Pulmonary artery endothelial cell (primary cell): Measurements from ENCODE around the gene P2RX4. TPM values are rescaled to one million over a fixed set of nuclear protein-coding genes. Genes with fewer than 3 reads are reported as not detected.
"Not testable (repeated sequence)": the region's sequence is repeated elsewhere in the genome, so short reads cannot be mapped to it uniquely, and the experiment has no call there.

Experiments used
- DNase-seq: peaks from one replicate; pipeline ENCODE4 v3.0.0-alpha.2; 2011; ENCODE audit warnings: low read depth, low spot score
- total RNA-seq: library from RNA; depleted of rRNA; stranded (reverse); fragments of >200 nt; gene quantifications from 2 replicates; pipeline ENCODE4 v1.2.3, GENCODE V29; 2014

Gene P2RX4
- total RNA-seq, 1 donor from 2014 or later, result 80.9 TPM

DNA sequence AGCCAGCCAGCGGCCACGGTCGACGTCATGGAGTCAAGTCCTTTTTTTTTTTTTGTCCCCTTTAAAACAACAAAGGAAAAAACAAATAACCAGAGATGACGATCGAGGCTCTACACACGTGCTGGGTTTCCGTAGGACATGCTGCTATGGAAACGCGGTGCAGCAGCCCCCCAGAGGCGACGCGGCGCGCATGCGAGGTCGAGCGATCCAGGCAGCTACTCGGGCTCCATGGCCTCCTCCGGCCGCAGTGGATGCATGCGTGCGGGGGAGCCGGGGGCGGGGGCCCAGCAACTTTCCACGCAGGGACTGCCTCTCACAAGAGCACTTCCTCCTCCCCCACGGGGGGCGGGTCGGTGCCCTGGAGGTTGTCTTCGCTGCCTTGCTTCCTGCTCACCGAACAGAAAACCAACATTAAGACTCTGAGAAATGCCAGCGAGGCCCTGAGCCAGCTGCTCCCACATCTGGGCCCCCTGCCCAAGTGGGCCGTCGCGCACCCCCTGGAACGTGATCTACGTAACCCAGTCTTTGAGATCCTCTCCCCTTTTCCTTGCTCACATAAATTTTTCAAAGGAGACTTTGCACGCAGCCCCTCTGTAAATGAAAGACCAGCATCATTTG, 30.7 kb downstream of the P2RX4 start:
- DNase-seq, result no peak

DNA sequence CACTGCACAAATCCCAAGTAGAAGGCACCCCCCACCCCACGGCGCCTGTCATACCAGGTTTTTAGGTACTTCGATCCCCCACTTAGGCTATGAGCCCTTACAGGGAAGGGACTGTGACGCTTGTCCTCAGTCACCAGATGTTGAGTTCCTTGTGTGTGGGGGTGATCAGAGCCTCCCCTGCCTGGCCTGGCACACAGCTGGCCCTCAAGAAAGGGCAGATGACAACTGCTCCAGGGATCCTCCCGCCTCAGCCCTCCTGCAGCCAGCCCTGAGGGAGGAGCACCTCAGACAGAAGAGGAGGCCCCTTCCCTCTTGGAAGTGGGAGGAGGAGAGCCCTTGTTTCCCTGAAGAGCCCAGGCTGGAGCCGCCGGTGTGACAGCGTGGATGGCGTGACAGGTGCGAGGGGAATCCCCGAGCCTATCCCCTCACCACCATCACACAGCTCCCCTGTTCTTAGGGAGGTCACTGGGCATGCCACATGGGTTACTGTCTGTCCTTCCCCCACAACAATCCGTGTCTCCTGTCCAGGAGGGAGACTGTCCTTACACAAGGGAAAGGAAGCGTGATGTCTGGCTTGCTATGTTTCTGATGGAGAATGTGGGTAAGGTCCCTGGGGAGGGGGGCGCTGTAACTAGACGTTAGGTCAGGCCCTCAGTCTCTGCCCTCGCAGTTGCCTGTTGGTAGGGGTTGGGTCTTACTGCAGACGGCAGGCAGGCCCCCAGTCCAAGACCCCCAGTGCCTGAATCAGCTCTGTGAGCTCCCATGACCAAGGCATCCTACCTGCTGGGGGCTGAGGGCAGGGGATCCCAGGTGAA, 31.4 kb downstream of the P2RX4 start:
- no peak for DNase-seq

DNA sequence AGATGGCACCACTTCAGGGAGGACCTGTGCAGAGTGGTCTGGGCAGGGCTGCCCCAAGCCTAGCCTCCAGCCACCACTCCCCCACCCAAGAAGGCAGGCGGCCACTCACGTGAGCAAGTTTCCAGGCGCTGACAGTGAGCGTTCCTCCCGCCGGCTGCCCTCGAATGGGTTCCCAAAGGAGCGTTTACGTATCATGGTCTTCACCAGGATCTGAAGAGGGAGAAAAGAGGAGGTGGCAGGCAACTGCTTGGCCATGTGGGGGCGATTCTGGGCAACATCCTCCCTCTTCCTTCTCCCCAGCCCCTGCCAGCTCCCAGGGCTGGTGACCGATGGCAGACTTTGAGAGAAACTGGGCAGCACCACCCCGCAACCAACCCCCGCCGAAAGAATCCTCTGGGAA, 35.1 kb downstream of the P2RX4 start:
- DNase-seq, result no peak

DNA sequence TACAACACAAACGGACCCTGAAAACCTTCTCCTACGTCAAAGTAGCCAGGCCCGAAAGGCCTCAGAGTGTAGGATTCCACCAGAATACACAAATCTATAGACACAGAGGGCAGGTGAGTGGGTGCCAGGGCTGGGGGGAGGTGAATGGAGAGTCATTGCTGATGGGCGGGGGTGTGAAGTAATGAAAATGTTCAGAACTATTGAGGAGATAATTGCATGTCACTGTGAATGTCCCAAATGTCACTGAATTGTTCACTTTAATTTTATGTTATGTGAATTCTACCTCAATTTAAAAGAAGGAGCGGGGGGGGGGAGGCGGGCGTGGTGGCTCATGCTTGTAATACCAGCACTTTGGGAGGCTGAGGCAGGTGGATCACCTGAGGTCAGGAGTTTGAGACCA, 36.0 kb downstream of the P2RX4 start:
- DNase-seq, result no peak

DNA sequence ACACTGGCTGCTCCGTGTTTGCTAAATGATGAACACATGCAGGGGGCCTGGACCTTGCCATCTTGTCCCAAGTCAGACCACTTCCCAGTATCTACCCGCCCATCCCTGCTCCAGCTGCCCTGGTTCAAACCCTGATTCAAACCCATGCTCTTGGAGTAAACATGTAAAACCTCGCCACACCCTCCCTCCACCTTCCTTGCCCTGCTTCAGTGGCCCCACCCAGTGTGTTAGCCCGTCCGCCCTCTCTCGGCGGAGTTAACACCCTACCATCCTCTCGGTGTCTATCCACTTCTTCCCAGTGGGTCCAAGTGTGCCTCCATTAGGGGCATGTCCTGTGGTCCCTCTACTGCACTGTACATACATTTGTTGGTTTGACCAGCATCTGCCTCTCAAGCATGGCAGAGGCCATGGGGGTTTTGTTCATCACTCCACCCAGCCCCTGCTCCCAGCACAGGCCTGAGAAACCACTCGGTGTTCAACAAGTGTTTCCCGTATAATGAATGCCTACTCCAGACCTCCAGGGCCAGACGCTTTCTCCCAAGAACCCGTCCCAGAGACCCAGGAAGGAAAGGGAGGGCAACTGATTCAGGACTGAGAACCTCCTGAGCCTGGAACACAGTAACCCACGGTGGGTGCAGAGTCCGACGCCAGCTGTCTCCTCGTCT, 37.1 kb downstream of the P2RX4 start:
- DNase-seq, result no peak

DNA sequence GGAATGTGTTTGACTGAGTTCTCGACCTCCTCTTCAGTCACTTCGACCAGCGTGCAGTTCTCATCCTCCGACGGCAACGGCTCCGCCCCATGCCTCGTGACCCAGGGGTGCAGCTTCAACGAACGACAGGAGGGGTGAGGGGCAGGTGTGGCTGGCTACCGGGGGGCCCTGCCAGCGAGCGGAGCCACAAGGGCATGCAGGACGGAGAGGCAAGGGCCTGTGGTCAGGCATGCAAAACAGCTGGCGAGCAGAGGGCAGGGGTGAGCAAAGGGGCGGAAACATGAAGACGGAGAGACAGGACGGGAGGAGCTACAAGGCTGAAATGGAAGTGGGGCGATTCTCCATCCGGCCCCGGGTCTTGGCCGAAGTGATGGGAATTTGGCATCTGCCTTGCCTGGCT, 38.7 kb downstream of the P2RX4 start:
- DNase-seq, result no peak

DNA sequence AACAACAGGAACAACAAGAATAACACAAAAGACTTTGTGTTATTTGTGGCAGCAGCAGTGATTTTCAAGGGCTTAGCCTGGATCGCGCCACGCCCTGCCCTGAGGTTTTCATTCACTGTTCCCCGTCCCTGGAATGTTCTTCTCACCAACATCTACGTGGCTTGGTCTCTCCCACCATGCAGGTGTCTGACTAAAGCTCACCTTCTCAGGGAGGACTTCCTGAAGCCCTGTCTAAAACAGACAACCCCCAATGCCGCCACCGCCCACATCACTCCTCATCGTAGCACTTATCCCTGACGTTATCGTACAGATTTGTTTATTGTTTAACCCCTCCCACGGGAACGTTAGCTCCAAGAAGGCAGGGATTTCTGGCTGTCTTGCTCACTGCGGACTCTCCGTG, 40.4 kb downstream of the P2RX4 start:
- DNase-seq, result no peak

DNA sequence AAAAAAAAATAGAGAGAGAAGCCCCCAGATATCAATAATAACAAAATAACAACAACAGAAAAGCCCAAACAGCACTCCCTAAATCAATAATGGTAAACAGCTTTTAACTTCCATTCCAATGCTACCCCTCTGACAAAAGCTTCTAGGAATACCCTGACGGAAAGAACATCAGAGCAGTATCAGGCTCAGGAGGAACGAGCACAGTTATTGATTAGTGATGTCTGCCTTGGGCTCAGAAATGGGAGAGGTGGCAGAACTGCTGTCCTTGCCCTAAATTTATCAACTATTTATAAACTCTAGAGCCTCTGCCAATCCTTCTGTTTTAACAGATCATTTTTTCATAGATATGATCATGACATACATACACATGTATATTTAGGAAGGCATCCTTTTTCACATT, 41.9 kb downstream of the P2RX4 start:
- no peak for DNase-seq

DNA sequence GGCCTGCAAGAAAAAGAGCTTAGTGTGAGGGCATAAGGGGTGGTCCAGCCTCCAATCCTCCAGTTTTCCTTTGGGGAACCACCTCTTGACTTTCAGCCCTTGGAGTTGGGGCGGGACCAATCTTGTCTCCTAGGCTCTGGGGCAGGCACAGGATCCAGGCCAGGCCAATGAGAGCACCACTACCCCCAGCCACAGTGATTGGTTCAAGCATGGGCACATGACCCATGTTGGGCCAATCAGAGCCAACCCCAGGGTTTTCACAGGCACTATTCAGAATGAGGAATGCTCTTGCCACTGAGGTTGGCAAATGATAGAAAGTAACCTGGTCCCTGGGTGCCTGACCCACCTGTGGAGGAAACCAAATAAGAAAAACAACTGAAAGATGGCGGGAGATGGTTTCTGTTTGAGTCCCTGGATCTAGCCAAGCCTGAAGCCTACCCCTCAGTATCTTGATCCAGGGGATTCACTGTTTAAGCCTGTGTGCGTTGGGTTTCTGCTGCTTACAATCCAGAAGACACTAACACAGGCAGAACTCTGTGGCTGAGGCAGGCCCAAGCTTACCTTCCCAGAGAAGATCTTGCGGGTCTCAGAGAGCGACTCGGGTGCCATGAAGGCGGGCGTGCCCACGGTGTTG, 42.9 kb downstream of the P2RX4 start:
- DNase-seq, result no peak

DNA sequence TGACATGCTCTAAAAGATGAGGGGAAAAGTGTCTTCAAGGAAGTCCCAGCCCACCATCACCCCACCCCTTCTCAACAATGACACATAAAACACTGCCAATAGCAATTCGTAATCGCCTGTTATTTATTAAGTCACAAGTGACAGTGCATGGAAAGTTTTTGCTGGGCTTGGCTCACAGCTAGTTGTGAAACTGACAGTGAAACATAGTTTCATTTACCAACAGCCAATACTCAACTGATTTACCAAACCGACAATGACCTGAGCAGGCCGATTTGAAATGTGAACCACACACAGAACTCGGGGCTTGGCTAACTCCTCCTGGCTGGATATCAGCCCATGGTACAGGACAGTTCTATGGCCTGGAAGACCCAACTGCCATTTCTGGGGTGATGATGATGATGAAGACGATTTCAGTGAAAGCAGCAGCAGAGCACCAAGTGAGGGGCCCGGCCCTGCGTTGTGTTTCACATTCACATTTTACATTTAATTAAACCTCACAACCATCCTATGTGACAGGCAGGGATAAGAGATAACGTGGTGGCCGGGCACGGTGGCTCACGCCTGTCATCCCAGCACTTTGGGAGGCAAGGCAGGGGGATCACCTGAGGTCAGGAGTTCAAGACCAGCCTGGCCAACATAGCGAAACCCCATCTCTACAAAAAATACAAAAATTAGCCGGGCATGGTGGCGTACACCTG, 43.9 kb downstream of the P2RX4 start:
- no peak for DNase-seq

DNA sequence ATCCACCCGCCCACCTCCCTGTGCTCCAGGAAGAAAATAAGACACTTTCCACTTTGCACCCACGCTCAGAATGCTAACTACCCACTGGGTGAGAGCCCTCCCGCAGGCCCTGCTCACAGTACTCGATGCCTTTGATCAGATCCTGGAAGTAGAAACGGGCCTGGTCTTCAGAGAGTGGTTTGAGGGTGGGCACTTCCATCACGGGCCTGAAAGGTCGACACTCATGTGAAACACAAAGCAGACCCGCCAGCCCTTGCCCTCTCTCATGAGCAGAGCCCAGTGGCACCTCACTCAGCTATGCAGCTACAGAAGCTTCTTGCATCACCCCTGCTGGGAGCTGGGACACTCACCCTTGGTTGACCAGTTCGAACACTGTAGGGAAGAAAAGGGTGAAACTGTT, 45.5 kb downstream of the P2RX4 start:
- no peak for DNase-seq

DNA sequence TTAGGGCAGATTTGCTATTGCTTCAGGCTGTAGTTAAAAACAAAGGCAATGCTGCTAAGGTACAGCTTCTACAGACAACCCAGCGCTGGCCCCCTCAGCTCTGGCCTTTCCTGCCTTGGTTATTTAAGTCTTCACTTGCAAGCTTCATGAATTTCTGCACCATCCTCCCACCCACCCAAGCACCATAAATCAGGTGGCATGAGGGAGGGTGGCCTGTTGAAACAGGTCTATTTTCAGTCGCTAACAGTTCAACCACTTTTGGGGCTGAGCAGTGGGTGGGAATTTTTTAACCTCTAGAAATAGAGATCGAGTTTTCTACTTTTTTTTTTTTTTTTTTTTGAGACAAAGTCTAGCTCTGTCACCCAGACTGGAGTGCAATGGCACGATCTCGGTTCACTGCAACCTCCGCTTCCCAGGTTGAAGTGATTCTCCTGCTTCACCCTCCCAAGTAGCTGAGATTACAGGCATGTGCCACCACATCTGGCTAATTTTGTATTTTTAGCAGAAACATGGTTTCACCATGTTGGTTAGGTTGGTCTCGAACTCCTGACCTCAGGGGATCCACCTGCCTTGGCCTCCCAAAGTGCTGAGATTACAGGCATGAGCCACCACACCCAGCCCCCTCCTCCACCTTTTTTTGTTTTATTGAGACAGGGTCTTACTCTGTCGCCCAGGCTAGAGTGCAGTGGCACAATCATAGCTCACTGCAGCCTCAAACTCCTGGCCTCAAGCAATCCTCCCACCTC, 47.9 kb downstream of the P2RX4 start:
- not testable (repeated sequence) for DNase-seq

DNA sequence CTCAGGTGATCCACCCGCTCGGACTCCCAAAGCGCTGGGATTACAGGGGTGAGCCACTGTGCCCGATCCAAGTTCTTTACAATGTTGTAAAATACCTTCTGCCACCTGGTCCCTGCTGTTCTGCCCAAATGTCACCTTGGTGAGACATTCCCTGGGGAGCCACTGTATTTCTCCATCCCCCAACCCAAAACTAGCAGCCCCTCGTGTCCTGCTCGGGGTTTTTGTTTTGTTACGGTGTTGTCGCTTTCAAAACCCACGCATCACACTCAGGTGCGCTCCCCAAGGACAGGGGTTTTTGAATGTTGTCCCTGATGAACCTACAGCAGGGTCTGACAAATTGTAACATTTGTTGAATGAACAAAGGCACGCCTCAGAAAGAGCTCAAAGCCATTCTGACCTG, 49.1 kb downstream of the P2RX4 start:
- no peak for DNase-seq

DNA sequence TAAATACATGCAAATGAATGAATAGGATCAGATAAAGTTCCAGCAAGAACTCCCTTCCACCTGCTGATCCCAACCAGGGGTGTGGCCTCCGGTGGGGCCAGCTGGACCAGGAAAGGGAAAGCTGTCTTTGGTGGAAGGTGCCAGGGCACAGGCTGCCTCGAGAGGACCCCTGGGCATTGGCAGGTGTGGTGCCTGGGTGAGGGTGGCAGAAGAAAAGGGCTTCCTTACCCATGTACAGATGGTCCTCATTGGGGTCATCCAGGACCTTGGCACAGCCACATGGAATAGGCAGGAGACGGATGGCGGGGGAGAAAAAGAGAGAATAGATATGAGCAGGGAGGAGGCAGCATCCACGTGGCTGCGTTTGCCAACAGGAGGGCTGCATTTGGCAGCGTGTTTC, 50.2 kb downstream of the P2RX4 start:
- no peak for DNase-seq

DNA sequence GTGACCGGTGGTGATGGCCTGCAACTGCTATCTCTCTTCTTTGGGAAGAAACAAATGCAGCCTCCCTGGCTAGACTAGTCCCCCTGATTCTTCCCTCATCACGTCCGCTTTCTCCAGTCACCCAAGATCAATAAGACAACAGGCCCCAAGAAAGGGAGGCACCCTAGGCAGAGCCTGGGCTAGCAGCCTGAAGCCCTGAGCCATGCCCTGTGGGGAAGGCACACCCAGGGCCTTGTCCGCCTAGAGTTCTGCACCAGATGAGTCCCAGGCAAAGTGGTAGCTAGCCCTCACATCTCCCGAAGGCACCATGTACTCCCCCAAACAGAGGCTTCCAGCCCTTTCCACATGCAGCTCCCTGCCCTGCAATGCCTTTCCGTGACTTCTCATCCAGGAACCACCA, 51.5 kb downstream of the P2RX4 start:
- DNase-seq, result no peak

DNA sequence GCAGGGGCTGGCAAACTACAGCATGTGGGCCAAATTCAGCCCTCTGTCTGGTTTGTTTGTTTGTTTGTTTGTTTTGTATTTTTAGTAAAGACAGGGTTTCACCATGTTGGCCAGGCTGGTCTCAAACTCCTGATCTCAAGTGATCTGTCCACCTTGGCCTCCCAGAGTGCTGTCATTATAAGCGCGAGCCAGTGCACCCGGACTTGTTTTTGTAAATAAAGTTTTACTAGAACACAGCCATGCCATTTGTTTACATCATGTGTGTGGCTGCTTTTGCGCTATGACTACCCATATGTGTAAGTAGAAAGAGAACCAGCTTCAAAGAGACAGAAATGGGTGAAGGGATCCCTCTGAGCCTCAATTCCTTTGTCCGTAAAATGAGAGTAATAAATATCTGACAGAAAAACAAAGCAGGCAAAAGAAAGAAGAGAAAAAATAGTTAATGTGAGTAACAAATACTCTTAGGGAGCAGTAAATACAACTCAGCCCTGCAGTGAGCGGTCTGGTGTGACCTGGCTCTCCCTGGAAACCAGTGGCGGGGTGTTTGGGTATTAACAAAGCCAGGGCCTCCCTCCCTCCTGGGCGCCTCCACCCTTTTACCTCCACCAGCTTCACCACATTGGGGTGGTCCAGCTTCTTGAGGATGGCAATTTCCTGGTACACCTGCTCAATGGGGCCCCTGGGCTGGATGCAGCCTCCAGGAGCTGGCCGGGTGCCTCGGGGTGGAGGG, 53.4 kb downstream of the P2RX4 start:
- DNase-seq, result no peak

DNA sequence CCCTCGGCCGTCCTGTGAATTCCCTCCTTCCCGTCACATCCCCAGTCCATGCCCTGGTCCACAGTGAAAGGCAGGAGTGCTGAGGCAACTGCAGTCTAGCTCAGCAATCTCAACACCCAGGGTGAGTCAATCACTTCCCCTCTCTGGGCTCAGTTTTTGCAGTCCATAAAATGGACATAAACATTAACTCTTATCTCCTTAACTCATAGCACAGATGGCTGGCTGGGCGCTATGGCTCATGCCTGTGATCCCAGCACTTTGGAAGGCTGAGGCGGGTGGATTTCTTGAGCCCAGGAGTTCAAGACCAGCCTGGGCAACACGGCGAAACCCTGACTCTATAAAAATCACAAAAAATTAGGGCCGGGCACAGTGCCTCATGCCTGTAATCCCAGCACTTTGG, 54.2 kb downstream of the P2RX4 start:
- DNase-seq, result no peak

DNA sequence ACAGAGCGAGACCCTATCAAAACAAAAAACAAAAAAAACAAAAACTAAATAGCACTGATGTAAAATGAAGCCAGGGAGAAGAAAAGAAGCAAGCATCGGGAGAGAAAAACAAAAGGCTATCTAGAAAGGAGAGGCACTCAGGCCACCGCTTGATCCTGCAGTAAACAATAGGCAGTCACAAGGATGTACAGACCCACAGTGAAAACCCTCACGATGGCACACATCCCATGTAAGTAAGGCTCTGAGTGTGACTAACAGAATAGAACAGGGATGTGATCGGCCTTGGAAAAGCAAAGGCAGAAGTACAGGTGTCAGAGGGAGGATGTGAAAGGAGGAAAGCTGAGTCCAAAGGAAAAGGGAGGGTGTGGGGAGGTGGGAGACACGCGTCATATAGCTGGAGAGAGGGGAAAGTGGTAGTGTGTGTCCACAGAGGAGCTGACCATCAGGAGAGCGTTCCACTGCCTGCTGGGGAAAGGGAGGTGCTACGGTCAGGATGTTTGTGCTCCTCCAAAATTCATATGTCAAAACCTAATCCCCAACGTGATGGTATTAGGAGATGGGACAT, 55.1 kb downstream of the P2RX4 start:
- DNase-seq, result no peak

DNA sequence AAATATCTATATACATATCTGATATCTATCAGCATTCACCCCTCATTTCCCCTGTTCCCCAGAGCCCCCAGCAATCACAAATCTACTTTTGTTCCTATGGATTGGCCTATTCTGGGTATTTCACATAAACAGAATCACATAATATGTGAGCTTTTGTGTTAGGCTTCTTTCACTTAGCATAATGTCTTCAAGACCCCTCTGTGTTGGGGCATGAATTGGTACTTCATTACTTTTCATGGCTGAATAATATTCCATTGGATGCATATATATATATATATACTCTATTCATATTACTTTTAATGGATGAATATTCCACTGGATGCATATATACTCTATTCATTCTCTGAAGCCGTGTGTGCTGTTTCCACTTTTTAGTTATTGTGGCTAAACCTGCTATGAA, 57.9 kb downstream of the P2RX4 start:
- no peak for DNase-seq

DNA sequence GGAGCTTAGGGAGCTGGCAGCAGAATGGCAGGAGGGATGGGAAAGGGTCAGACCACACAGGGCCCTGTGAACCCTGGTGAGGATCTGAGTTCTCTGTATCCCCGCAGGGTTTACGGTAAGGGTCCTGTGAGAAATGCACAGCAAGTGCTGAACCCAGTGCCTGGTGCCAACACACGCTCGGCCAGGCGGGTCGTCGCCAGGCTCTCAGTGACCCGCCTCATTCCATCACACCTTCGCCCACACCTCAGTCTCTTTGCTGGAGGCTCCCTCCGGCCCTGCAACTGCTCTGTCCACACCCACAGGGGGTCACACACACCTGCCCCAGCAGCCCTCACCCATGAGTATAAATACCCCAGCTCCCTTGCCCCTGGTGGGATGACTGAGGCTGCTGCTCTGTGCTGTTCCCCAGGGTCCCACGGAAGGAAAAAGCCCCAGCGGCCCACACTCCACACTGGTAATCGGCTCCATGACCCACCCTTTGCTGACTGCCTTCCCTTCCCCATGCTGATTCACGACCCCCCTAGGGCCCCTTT, 63.5 kb downstream of the P2RX4 start:
- DNase-seq, result no peak
